ENCODE data around the gene MICALL2. TPM values are rescaled to one million over a fixed set of nuclear protein-coding genes. Genes with fewer than 3 reads are reported as not detected.

MICALL2 gene
- total and polyA plus RNA-seq, 2 donors (not counting 1 experiment from before 2014, with no cell fraction given), result 11.7 to 60.1 TPM

GRCh38 chr7:1425292-1426136 is 33.8 kb downstream of the MICALL2 start:
- Histone ChIP-seq H2AFZ (ENCODE audit: low read length) (no peak overlapping the region), H3K36me3 (ENCODE audit: control insufficient read depth, insufficient read depth, low read length) (no peaks in the 10 kb centered on the region), H3K4me1 (ENCODE audit: control insufficient read depth, extremely low read depth, insufficient read depth, low read length) (no peaks in the 10 kb centered on the region), H4K20me1 (ENCODE audit: control insufficient read depth, extremely low read depth, insufficient read depth, low read length) (no peaks in the 10 kb centered on the region), H3K27ac (ENCODE audit: insufficient read depth, low read length) (no peak overlapping the region), H3K9me3 (ENCODE audit: control insufficient read depth, insufficient read depth, low read depth, low read length) (no peaks in the 10 kb centered on the region), H3K27me3 (ENCODE audit: control insufficient read depth, insufficient read depth, low read length) (peaks cover 11% of the 10 kb centered on the region), H3K9ac (ENCODE audit: insufficient read depth, low read length) (no peak overlapping the region), H3K79me2 (ENCODE audit: control insufficient read depth, insufficient read depth, low read length) (no peaks in the 10 kb centered on the region), H3K4me2 (ENCODE audit: extremely low read depth, insufficient read depth, low read length) (no peak overlapping the region), H3K4me3 (replicated peaks in 1 of 4; ENCODE audit: control extremely low read depth in 1 of 4, insufficient read depth in 1 of 4, low read depth in 3 of 4, low read length in 4 of 4) (no peak overlapping the region)
- no peak for DNase-seq (ENCODE audit: low read depth in 2 of 2)
- TF ChIP-seq EZH2 (IDR thresholded peaks at IDR 0.05; ENCODE audit: low read length, missing control alignments) (no peak), CTCF (conservative IDR thresholded peaks at IDR 0.05 in 1 of 2, IDR thresholded peaks at IDR 0.05 in 1 of 2; ENCODE audit: low read depth in 1 of 2, low read length in 2 of 2) (no peak)

GRCh38 chr7:1424041-1424440 is 35.2 kb downstream of the MICALL2 start:
- H3K4me3 ChIP-seq (replicated peaks in 1 of 4; ENCODE audit: control extremely low read depth in 1 of 4, insufficient read depth in 1 of 4, low read depth in 3 of 4, low read length in 4 of 4), result no peak overlapping the region
- peaks cover 11% of the 10 kb centered on the region for H3K27me3 ChIP-seq (ENCODE audit: control insufficient read depth, insufficient read depth, low read length)
- no peaks in the 10 kb centered on the region for H3K9me3 ChIP-seq (ENCODE audit: control insufficient read depth, insufficient read depth, low read depth, low read length)
- TF ChIP-seq CTCF (conservative IDR thresholded peaks at IDR 0.05 in 1 of 2, IDR thresholded peaks at IDR 0.05 in 1 of 2; ENCODE audit: low read depth in 1 of 2, low read length in 2 of 2) (no peak), EZH2 (IDR thresholded peaks at IDR 0.05; ENCODE audit: low read length, missing control alignments) (no peak)
- H3K4me2 ChIP-seq (ENCODE audit: extremely low read depth, insufficient read depth, low read length), result no peak overlapping the region
- no peak overlapping the region for H2AFZ ChIP-seq (ENCODE audit: low read length)
- no peaks in the 10 kb centered on the region for H3K36me3 ChIP-seq (ENCODE audit: control insufficient read depth, insufficient read depth, low read length)
- H3K4me1 ChIP-seq (ENCODE audit: control insufficient read depth, extremely low read depth, insufficient read depth, low read length), result no peaks in the 10 kb centered on the region
- no peak overlapping the region for H3K27ac ChIP-seq (ENCODE audit: insufficient read depth, low read length)
- H3K79me2 ChIP-seq (ENCODE audit: control insufficient read depth, insufficient read depth, low read length), result no peaks in the 10 kb centered on the region
- H3K9ac ChIP-seq (ENCODE audit: insufficient read depth, low read length), result no peak overlapping the region
- H4K20me1 ChIP-seq (ENCODE audit: control insufficient read depth, extremely low read depth, insufficient read depth, low read length), result no peaks in the 10 kb centered on the region
- no peak for DNase-seq (ENCODE audit: low read depth in 2 of 2)

- Histone ChIP-seq H3K79me2 (ENCODE audit: control insufficient read depth, insufficient read depth, low read length) (no peaks in the 10 kb centered on the region), H3K4me1 (ENCODE audit: control insufficient read depth, extremely low read depth, insufficient read depth, low read length) (no peaks in the 10 kb centered on the region), H3K4me3 (replicated peaks in 1 of 4; ENCODE audit: control extremely low read depth in 1 of 4, insufficient read depth in 1 of 4, low read depth in 3 of 4, low read length in 4 of 4) (no peak overlapping the region), H3K9me3 (ENCODE audit: control insufficient read depth, insufficient read depth, low read depth, low read length) (no peaks in the 10 kb centered on the region), H4K20me1 (ENCODE audit: control insufficient read depth, extremely low read depth, insufficient read depth, low read length) (no peaks in the 10 kb centered on the region), H3K4me2 (ENCODE audit: extremely low read depth, insufficient read depth, low read length) (no peak overlapping the region), H3K27me3 (ENCODE audit: control insufficient read depth, insufficient read depth, low read length) (peaks cover 11% of the 10 kb centered on the region), H3K36me3 (ENCODE audit: control insufficient read depth, insufficient read depth, low read length) (no peaks in the 10 kb centered on the region), H2AFZ (ENCODE audit: low read length) (no peak overlapping the region), H3K27ac (ENCODE audit: insufficient read depth, low read length) (no peak overlapping the region), H3K9ac (ENCODE audit: insufficient read depth, low read length) (no peak overlapping the region)
- peak; percentile 62 for TF ChIP-seq EZH2 (IDR thresholded peaks at IDR 0.05; ENCODE audit: low read length, missing control alignments)
- TF ChIP-seq CTCF (conservative IDR thresholded peaks at IDR 0.05 in 1 of 2, IDR thresholded peaks at IDR 0.05 in 1 of 2; ENCODE audit: low read depth in 1 of 2, low read length in 2 of 2), result no peak
- DNase-seq (ENCODE audit: low read depth in 2 of 2), result no peak
Observed at GRCh38 chr7:1423264-1423811, 35.9 kb downstream of the MICALL2 start.

Data from fibroblast of lung (primary cell).